ENCODE results near the gene CPXM2.

Gene CPXM2

DNA sequence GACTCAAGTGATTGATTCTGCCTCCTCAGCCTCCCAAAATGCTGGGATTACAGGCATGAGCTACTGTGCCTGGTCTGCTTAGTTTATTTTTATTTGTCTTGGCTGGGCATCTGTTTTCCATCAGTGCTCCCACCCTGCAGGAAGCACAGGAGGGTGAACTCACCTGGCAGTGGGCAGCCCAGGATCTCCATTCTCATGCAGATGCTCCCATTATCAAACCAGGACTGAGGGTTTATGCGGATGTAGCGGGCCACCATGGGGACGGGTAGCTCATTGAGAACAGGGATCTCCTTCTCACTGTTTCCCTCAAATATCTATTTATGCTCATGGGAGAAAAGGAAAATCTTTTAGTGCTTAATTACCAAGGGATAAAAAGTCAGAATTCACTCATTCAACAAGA is 93.8 kb downstream of the CPXM2 start:
- no peak for DNase-seq (ENCODE audit: low read depth)

DNA sequence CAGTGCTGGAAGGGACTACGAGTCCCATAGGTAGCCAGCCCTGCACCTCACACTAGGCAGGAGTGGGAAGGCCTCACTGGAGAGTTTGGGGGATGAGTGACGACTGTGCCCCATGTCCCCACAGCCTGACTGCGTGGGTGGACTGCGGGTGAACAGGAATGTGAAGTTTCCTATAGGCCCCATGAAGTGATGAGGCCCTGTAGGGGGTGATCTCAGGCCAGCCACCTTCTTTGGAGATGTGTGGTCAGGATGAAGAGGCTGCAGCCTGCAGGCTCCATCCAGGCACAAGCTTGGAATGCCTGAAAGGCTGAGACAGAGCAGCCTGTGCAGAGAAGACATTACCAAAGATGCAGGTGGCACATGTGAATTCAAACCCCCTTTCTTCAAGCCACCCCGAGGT is 94.9 kb downstream of the CPXM2 start:
- no peak for DNase-seq (ENCODE audit: low read depth)

DNA sequence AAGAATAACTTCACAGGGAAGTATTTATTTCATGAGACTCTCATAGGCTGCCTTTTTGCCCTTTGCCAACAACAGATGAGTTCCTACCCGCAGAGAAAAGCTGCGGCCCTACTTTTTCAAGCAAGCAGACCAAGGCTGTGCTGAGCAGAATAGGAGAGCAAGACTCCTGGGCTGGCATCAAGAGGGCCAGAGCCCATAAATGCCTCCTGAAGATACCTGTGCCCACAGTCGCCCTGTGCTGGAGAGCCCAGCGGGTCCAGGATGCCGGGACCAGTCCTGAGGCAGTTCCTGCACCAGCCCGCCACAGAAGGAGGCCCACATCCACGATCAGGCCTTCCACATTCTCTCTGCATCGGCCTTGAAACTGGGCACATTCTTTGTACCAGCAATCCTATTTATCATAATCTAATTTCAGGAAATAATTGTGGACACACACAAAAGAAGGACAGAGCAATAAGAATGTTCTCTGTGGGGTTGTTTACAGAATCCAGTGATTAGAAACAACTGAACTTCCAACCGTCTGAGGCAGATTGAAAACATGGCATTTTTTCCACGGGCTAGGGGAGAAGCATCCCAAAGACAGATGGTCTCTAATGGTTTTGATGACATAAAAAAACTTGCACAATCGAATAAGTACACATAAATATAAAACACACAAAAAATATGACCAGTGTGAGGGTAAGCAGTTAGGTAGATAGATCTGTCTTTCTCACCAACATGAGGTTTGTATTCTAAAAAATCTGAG is 95.6 kb downstream of the CPXM2 start:
- DNase-seq (ENCODE audit: low read depth) = no peak

DNA sequence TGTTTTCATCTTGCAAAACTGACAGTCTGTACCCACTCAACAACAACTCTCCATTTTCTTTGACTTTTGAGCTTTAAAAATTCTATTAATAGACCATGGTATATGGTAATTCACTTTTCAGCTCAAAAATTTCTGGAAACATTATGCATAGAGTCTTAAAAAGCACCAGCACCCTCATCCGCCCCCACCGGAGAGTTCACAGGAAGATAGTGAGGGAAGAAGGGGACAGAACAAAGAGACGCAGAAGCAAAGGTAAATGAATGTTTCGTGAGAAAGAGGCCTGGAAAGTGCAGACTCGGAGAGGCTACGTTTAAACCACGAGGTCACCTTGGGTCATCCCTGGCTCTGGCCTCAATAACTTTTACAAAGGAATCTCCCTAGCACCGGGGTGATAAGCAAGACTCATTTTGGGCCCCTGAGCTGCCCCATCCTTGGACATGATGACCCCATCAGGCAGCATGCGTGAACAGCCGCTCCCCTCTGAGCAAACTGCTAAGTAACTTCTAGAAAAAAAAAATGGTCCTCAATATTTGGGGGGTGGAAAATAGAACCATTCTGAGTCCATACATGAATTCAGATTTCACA is 96.3 kb downstream of the CPXM2 start:
- no peak for DNase-seq (ENCODE audit: low read depth)

DNA sequence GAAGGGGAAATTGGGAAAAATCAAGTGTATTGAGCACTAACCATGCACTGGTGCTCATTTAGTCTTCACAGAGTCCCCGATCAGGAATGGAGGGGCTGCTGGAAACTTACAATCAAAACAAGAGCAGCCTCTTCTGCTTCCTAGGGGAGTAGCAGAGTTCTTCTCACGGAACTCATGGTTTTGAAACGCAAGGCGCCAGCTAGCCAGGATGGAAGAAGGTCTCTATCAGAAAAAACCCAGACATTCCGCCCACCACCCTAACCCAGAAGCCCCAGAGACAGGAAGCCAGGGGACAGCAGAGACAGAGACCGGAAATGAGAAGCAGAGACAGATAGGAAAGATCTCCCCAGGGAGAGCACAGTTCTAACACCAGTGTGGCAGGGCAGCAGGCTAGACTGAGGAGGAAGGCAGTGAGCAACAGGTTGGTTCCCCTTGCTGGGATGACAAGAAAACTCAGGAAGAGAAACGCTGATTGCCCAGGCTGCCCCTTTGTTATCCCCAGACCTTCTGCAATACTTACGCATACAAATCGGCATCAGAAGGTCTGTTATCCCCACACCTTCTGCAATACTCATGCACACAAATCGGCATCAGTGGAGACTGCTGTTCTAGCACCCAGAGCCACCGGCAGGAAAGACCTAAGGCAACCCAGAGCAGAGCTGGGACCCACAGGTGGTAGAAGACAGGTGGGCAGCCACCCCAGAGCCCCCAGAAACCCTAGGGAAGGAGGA is 99.2 kb downstream of the CPXM2 start:
- DNase-seq (ENCODE audit: low read depth) = no peak

DNA sequence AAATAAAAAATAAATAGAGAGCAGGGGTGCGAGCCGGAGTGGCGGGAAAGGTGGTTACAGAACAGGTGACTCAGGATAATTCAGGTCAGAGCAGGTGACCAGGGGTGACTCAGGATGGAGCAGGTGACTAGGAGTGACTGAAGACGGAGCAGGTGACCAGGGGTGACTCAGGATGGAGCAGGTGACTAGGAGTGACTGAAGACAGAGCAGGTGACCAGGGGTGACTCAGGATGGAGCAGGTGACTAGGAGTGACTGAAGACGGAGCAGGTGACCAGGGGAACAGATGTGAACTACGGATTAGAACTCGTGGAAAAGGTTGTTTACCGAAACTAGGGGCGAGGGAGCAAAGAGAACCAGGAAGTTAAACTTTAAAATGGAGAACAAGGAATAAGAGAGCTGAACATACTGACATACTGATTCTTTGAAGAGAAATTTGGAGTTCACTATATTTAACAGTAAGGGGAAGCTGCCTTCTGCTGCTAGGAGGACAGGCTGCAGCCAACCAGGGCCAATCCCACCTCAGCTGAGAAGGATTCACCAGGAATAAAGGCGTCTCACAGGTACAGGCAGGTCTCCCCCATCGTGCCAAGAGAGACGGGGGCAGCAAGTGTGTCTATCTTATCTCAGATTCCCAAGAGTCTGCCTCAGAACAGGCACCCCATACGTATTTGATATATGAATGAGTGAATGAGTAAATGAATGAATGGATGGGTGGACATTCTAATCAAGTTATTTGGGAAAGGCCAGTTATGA is 101.3 kb downstream of the CPXM2 start:
- no peak for DNase-seq (ENCODE audit: low read depth)

DNA sequence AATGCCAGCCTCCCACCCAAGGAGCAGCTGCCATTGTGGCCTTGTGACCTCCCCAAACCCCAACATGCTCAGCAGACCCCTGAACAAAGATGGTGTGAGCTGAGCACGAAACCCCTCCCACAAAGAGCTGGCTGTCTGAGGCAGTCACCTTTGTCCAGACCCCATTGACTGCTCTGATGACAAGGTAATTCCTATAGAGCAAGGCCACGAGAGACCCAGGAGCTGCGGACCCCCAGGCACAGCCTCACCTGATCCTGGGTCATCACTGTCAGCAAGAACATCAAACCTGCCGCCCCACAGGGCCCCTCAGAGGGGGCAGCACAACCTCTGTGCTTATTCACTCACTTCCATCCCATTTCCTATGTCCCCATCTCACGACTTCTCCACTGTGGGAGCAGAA is 102.6 kb downstream of the CPXM2 start:
- DNase-seq (ENCODE audit: low read depth) = no peak

DNA sequence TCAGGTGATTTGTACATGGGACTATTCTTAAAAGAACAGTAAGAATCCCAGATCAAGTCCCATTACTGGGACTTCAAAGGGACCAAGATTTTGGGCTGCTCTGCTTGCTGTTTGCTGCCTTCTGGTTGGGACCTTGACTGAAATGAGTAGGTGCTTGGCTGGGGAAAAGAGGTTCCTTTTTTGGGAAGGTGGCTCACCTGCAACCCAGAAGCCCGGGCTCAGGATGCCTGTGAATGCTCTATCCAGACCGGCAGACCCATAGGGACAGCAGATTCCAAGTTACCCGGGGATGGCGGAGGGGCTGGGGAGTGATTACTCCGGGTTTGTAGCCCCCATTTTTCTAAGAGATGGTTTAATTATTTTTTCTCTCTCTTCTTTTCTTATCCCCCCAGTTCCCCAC is 104.0 kb downstream of the CPXM2 start:
- DNase-seq (ENCODE audit: low read depth) = no peak

DNA sequence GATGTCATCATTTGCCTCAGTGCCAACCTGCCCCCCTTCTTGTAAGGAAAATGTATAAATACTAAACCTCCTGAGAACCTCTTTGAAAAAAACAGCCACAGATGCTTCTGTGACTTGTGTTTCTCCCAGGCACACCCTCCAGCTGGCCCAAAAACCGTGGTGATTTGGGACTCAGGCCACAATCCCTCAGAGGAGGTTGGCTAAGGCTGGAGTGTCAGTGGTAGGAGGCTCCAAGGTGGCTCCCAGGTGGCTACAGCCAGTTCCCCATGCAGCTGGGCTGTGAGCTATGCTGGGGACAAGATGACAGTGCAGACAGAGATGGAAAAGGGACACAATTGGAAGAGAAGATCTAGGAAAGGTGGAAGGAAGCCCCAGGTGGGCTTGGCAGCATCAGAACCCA is 104.7 kb downstream of the CPXM2 start:
- no peak for DNase-seq (ENCODE audit: low read depth)

DNA sequence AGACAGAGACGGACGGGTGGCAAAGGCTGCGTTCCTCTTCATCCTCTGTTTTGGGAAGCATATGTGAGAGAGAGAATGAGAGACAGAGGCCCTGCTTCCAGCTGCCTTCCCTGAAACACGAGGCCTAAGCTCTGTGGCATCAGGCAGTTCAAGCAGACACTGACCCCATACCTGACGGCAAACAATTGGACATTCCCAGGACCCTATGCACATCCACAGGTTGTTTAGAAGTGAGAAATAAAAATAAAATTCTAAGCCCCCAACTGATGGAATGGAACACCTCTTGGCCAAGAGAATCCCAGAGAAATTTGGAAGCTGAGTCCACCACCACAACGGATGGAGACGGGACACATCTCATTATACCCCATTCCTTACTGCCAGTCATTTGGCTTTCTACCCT is 105.3 kb downstream of the CPXM2 start:
- DNase-seq (ENCODE audit: low read depth) = no peak

DNA sequence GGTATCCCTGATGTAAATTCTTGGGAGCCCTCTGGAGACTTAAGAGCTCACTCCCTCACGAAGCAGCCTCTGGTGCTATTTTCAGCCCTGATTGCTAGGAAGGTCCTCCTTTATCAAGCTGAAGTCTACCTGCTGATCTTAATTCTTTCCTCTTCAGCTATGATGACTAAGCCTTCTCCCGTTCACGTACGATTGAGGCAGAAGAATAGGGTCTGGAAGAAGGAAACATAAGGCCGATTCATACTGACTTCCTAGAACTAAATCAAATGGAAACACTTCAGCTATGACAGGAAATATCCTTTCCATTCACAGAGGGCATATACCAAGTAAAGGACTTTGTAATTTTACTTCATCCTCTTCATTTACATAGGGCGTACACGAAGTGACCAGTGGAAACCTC is 107.0 kb downstream of the CPXM2 start:
- DNase-seq (ENCODE audit: low read depth) = no peak

DNA sequence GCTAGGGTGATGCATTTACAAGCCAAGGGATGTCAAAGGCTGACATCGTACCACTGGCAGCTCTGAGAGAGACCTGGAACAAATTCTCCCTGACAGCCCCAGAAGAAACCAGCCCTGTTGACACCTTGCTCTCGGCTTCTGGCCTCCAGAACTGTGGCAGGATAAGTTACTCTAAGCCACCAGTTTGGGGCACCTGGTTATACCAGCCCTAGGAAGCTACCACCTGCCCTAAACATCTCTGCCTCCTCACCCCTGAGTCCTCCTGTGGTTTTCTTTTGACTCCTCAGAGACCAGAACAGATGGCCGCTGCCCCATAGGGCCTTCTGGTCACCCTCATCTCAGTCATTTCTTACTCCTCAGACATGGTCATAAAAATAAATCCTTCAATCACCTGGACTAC is 107.4 kb downstream of the CPXM2 start:
- no peak for DNase-seq (ENCODE audit: low read depth)

DNA sequence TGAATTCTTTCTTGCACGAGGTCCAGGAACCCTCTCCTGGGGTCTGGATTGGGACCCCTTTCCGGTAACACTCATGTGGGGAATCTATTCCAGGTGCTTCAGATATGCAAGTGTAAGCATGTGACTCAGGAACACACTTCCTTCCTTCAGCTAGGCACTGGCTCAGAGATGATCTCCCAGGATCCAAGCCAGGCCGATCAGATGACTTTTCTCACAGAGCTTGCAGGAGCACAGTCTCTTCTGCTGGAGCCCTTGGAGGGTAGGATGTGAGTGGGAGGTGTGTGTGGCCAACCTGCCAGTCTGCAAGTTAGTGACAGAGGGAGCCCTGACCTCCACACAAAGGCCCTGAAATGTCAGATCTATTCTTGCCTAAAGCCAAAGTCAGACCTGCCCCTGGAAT is 108.3 kb downstream of the CPXM2 start:
- DNase-seq (ENCODE audit: low read depth) = no peak

DNA sequence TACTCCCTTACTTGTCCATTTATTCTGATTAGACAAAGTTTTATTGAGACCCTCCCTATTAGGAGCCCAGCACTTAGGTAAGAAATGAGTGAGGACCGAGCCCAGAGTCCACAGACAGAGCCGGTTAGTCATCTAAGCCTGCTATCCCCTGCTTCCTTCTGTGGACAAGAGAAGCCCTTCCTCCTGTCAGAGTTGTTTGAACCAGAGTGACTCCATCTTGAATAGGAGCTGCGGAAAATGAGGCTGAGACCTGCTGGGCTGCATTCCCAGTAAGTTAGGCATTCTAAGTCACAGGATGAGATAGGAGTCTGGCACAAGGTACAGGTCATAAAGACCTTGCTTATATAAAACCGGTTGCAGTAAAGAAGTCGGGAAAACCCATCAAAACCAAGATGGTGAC is 109.1 kb downstream of the CPXM2 start:
- no peak for DNase-seq (ENCODE audit: low read depth)

DNA sequence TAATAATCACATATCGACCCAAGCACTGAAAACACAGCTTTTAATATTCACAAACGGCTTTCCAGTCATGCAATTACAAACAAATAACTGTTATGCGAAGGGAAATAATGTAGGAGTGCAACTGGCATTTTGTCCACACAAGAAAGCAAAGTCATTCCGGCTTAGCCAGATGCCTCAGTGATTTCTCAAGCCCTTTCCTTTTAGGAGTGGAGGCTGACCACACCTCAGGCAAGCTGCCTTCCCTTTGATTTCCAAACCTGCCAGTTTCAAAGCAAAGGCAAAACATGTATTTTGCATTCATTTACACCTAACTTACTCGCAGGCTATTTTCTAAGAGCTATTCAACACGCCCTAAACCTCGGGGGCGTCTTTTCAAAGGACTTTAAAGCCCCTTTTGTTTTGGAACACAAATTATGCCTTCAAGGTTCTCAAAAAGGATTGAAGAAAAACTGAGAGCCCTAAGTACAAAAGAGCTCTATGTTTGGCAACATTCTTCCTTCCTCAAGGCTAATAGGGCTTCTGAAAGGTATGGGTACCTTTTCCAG is 109.6 kb downstream of the CPXM2 start:
- no peak for DNase-seq (ENCODE audit: low read depth)

DNA sequence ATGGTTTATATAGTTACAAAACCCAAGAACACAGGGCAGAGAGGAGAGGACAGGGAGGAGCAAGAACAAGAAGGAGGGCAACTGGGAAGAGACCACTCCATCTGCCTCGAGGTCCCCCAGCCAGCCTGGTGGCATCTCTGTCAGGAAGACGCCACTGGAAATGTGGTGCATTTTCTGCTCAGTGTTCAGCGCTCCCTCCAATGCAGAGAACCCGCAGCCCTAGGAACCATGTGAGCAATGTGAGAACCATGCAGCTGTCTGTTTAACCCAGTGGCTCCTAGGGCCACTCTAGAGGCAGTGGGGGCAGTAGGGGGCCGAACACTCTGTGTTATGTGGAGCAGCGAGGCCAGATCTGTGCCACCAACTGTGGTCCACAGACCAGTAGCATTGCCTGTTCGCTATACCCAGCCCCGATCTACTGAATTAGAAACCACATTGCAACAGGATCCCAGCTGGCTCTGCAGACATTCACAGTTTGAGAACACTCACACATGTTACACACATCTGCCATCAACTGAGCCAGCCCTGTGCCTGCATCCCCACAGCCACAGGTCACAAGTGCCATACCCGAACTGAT is 110.2 kb downstream of the CPXM2 start:
- no peak for DNase-seq (ENCODE audit: low read depth)

DNA sequence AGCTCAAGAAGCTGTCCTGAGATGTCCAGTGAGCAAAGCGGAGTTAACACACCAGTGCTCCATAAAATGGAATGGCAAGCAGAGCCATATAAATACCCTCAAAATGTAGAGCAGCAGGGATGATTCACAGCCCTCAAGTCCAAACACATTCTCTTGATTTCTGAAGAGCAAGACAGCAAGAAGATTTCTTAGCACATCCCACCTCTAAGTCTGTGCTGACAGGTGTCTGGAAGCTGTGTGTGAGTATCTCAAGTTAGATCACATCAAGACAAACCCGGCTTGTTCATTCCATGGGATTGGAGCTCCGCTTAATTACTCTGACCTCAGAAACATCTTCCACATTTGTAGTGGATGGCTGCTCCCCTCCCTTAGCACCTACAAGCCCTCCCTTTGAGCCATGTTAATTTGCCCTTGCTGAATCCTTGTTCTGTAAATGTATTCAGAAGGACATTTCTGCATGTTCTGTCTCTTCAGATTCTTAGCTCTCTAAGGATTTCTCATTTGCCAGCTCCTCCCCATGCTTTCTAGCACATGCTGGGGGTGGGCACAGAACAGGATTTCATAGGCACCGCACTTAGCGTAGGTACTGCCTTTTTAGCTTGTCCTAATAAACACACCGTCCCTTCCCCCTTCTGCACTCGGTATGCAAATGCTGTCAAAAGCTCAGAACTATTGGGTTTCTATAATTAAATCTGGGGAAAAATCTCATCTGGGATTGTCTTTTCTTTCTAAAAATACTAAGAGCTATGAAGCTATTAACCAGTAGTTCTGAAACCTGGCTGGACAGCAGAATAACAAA is 112.7 kb downstream of the CPXM2 start:
- no peak for DNase-seq (ENCODE audit: low read depth)

DNA sequence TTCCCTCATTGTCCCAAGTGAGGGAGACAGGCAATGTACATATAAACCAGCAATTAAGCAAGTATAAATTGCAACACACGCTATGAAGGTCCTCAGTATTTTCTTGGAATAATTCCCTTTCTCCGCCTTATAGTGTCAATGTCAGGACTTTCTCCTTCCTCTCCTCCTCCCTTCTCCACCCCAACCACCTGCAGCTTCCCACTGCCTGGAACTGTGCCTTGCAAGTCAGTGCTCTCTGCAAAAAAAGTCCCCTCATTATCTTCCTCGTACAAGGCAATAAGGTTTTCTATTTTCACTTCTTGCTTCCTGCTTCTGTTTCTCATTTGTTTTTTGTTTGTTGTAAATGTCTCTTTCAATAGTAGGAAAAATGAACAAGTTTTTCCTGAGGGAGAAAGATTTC is 113.7 kb downstream of the CPXM2 start:
- DNase-seq (ENCODE audit: low read depth) = no peak

DNA sequence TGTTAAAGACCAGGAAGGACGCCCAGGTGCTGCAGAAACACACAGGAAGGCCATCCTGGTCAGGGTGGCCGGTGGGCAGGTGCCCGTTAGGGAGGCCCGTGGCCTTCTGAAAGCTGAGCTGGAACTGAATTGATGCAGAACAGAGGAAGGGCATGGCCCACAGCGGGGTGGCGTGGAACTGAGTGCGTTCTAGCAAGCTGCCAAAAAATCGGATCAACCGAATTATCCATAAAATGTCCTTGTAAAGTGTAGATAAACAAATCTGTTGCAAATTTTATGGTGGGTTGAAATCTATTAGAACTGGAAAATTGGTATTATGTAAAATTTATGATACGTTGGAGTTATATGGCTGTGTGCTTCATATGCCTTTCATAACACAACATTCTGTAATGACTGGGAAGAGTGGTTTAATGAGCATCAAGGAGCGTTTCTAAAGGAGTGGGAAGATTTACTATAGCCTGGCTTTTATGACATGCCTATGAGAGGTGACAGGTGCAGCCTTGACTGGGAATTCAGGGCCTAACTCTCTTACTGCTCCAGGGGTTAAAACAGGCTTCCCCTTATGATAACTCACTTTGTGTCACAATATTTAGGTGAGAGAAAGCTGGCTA is 117.4 kb downstream of the CPXM2 start:
- no peak for DNase-seq (ENCODE audit: low read depth)

DNA sequence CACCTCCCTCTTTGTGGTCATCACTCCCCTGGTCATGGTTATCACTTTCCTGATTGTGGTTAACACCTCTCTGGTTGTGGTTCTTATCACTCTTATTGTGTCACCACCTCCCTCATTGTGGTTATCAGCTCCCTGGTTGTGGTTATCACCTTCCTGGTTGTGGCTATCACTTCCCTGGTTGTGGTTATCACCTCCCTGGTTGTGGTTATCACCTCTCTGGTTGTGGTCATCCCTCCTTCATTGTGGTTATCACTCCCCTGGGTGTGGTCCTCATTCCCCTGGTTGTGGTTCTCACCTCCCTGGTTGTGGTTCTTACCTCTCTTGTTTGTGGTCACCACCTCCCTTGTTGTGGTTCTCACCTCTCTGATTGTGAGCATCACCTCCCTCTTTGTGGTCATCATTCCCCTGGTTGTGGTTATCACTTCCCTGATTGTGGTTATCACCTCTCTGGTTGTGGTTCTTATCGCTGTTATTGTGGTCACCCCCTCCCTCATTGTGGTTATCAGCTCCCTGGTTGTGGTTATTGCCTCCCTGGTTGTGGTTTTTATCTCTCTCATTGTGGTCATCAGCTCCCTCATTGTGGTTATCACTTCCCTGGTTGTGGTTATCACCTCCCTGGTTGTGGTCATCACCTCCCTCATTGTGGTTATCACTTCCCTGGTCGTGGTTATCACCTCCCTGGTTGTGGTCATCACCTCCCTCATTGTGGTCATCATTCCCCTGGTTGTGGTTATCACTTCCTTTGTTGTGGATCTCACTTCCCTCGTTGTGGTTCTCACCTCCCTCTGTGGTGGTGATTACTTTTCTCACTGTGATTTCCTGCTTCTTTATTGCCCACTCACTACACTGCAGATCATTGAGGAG is 118.7 kb downstream of the CPXM2 start:
- no peak for DNase-seq (ENCODE audit: low read depth)

Measured in stimulated activated CD8-positive, alpha-beta memory T cell treated with anti-CD3 and anti-CD28 coated beads, Interleukin-12 subunit alpha, Interleukin-12 subunit beta, amount 100 ng/mL, for 4 hours (primary cell).